Left ventricle myocardium inferior (tissue), 1 donor: ENCODE data around the gene POC1B. TPM values are rescaled to one million over a fixed set of nuclear protein-coding genes. Genes with fewer than 3 reads are reported as not detected.
A peak's percentile ranks its signal among the peaks of the same experiment; 100 is the strongest.

Experiments
- DNase-seq: peaks from one replicate; pipeline ENCODE4 v3.0.0-alpha.2; 2020
- H3K27ac ChIP-seq: fragments of 200-600 bp; replicated peaks from 2 replicates; pipeline ENCODE4 v1.8.0; 2021
- H3K27me3 ChIP-seq: fragments of 200-600 bp; 2 replicates; pipeline ENCODE4 v1.8.0; 2021; ENCODE audit warnings: low read depth
- H3K36me3 ChIP-seq: fragments of 200-600 bp; 2 replicates; pipeline ENCODE4 v1.8.0; 2021
- H3K4me1 ChIP-seq: fragments of 200-600 bp; 2 replicates; pipeline ENCODE4 v1.8.0; 2021
- H3K4me3 ChIP-seq: fragments of 200-600 bp; 2 replicates; pipeline ENCODE4 v1.8.0; 2021; ENCODE audit warnings: mild to moderate bottlenecking, moderate library complexity
- H3K9me3 ChIP-seq: fragments of 200-600 bp; replicated peaks from 2 replicates; pipeline ENCODE4 v1.8.0; 2021
- intact Hi-C: fragments of 100-400 bp; cut with micrococcal nuclease; formaldehyde crosslinking; loops from one replicate; pipeline ENCODE4 v1.11.0; 2022
- total RNA-seq: library from RNA; stranded (reverse); fragmentation: NEBNext Ultra II Directional; extraction: Animal tissue kit (Norgen Biotek cat#: 25700); gene quantifications from one replicate; pipeline ENCODE4 v1.2.1, GENCODE V29; 2021
- TF ChIP-seq, protein P1 (sequence below): fragments of 200-600 bp; IDR thresholded peaks from 2 replicates; pipeline ENCODE4 v1.8.0; 2021; ENCODE audit warnings: antibody characterized with exemption, mild to moderate bottlenecking, borderline replicate concordance
- donor health status: DM: no; HTN: yes; CAD: no; lungs with severe emphysema.

The POC1B gene
- total RNA-seq, 1 donor from 2014 or later, result 8.6 TPM

DNA sequence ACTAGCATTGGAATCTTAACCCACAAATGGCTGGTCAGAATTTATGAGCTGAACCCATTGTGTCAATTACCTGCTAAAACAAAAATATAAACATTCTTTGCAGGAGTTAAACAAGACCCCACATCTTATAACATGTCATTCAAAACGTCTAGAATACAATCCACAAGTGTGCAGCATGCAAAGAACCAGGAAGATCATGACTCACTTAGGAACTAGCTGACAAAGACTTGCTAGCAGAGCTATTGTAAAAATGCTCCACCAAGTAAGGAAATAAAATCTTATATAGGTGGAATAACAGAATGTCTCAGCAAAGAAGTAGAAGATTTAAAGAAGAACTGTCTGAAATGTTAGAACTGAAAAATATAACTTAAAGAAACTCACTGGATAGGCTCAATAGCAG lies 26.5 kb upstream of the POC1B start:
- no peak for DNase-seq
- Histone ChIP-seq H3K4me1 (no peaks in the 10 kb centered on the region), H3K36me3 (no peaks in the 10 kb centered on the region), H3K27ac (no peak overlapping the region), H3K9me3 (no peaks in the 10 kb centered on the region), H3K4me3 (no peak overlapping the region), H3K27me3 (no peaks in the 10 kb centered on the region)
- TF ChIP-seq, protein P1, sequence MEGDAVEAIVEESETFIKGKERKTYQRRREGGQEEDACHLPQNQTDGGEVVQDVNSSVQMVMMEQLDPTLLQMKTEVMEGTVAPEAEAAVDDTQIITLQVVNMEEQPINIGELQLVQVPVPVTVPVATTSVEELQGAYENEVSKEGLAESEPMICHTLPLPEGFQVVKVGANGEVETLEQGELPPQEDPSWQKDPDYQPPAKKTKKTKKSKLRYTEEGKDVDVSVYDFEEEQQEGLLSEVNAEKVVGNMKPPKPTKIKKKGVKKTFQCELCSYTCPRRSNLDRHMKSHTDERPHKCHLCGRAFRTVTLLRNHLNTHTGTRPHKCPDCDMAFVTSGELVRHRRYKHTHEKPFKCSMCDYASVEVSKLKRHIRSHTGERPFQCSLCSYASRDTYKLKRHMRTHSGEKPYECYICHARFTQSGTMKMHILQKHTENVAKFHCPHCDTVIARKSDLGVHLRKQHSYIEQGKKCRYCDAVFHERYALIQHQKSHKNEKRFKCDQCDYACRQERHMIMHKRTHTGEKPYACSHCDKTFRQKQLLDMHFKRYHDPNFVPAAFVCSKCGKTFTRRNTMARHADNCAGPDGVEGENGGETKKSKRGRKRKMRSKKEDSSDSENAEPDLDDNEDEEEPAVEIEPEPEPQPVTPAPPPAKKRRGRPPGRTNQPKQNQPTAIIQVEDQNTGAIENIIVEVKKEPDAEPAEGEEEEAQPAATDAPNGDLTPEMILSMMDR, result no peak
- intact Hi-C loops, result no loop called here

DNA sequence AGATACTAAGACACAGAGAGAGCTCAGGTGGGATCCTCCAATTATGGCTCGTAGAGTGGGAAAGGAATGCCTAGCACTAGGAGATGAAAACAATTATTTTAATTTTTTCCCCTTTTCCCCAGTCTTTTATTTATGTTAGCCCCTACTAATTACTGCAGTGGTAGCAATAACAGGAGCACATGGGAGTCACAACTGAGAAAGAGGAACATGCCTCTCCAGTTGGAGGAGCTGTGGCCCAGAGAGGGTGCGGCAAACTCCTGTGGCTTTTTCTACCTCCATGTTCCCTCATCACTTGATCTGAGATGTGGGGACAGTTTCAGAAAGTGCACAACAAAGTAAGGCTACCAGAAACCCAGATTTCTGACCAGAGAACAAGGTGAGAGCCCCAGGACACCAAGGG lies 25.9 kb upstream of the POC1B start:
- Histone ChIP-seq H3K27ac (no peak overlapping the region), H3K4me1 (no peaks in the 10 kb centered on the region), H3K9me3 (no peaks in the 10 kb centered on the region), H3K4me3 (no peak overlapping the region), H3K27me3 (no peaks in the 10 kb centered on the region), H3K36me3 (no peaks in the 10 kb centered on the region)
- intact Hi-C loops, result no loop called here
- TF ChIP-seq, protein P1, result no peak
- no peak for DNase-seq

DNA sequence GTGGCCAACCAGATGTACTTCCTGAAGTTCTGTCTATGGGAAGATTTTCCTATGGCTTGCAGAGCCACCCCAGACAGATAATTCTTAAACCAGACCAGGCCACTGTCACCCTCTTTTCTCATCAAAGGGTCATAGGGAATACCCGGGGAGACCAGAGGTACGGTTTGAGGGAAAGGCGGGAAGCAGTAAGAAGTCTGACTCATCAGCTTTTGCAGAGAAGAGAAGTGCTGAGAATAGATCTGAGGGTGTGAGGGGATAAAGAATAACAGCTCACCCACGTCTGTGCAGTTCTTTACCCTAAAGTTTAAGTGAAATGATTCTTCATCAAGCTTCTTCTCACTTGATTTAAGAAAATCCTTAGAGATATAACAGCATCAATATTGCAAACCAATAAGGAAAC lies 21.3 kb upstream of the POC1B start:
- no peak overlapping the region for H3K4me3 ChIP-seq
- H3K36me3 ChIP-seq, result no peaks in the 10 kb centered on the region
- no peaks in the 10 kb centered on the region for H3K27me3 ChIP-seq
- TF ChIP-seq, protein P1, result no peak
- no peak overlapping the region for H3K27ac ChIP-seq
- intact Hi-C loops, result loop anchor here (10.0 kb wide), 1 partner anchor 558 kb away; no protein-coding TSS in a partner anchor
- peaks cover 32% of the 10 kb centered on the region for H3K4me1 ChIP-seq
- no peaks in the 10 kb centered on the region for H3K9me3 ChIP-seq
- DNase-seq, result no peak

DNA sequence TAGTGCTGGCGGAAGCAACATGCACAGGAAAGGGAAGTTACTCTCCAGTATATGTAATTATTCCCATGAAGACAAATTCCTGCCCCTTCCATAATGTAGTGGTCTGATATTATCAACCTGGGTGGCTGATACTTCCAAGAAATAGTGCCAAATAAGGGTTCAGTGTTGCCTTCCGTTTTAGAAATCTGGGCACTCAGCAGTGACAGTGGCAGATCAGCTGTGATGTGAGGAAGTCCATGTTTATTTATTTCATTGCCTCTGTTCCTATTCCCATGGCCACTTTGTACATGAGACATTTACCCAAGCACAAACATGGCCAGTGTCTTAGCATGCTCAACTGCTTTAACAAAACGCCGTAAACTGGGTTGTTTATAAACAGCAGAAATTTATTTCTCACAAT lies 20.3 kb upstream of the POC1B start:
- Histone ChIP-seq H3K36me3 (no peaks in the 10 kb centered on the region), H3K27me3 (no peaks in the 10 kb centered on the region), H3K4me1 (peaks cover 32% of the 10 kb centered on the region), H3K27ac (no peak overlapping the region), H3K4me3 (no peak overlapping the region), H3K9me3 (no peaks in the 10 kb centered on the region)
- TF ChIP-seq, protein P1, result no peak
- DNase-seq, result no peak
- intact Hi-C loops, result loop anchor here (10.0 kb wide), 1 partner anchor 559 kb away; no protein-coding TSS in a partner anchor

DNA sequence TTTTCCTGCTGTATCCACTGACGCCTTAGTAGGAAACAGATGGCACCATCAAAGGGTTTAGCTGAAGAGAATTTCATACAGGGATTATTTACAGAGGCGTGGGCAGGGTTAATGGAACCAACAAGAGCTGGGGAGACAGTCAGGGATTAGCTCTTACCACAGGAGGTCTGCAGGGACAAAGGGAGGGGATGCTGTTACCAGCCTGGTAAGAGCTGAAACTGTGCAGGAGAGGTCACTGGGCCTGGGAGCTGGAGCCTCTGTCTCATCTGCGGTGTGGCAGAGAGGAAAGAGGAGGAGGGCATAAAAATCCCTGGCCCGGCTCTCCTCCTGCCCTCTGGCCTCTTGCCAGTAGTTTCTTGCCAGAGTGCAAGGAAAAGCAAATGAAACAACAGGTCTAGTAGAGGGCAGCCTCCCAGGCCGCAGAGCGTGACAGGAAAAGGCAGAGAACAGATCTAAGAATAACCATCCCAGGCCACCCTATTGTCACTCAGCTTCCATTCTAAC lies 18.9 kb upstream of the POC1B start:
- peak; percentile 56 for DNase-seq
- Histone ChIP-seq H3K27me3 (no peaks in the 10 kb centered on the region), H3K4me3 (no peak overlapping the region), H3K36me3 (no peaks in the 10 kb centered on the region), H3K4me1 (peaks cover 32% of the 10 kb centered on the region), H3K9me3 (no peaks in the 10 kb centered on the region), H3K27ac (peak overlapping the region; percentile 66)
- TF ChIP-seq, protein P1, result no peak
- intact Hi-C loops, result loop anchor here (10.0 kb wide), 1 partner anchor 560 kb away; no protein-coding TSS in a partner anchor
